WTC11 (cell line): ENCODE data around the gene KCNJ14. TPM values are rescaled to one million over a fixed set of nuclear protein-coding genes. Genes with fewer than 3 reads are reported as not detected.

Source experiments
- ATAC-seq: fragments of 200-7000 bp; cut with Tn5 transposase; 2 replicates; pipeline ENCODE4 v1.10.0; 2021; ENCODE audit warnings: mild to moderate bottlenecking, moderate library complexity
- CTCF ChIA-PET: fragments of 300-600 bp; sonication (Branson Sonifier 250); formaldehyde crosslinking; loops from one replicate; lab custom pipeline; 2021; ENCODE audit warnings: antibody characterized with exemption; lab: Charles Lee
- POLR2A ChIA-PET: fragments of 350-600 bp; sonication (Branson Sonifier 250); formaldehyde crosslinking; loops from one replicate; lab custom pipeline; 2021; ENCODE audit warnings: antibody characterized with exemption; lab: Charles Lee
- DNase-seq: peaks from one replicate; pipeline ENCODE4 v3.0.0; 2021; ENCODE audit warnings: low spot score
- H3K27ac Mint-ChIP-seq: 2 replicates; pipeline ENCODE4 v1.8.0; 2021; ENCODE audit warnings: mixed read lengths
- H3K27me3 Mint-ChIP-seq: 2 replicates; pipeline ENCODE4 v1.8.0; 2021; ENCODE audit warnings: low read depth, mild to moderate bottlenecking, moderate library complexity, mixed read lengths
- H3K36me3 Mint-ChIP-seq: 2 replicates; pipeline ENCODE4 v1.8.0; 2021; ENCODE audit warnings: mixed read lengths
- H3K4me1 Mint-ChIP-seq: 2 replicates; pipeline ENCODE4 v1.8.0; 2022; ENCODE audit warnings: mixed read lengths
- H3K4me3 Mint-ChIP-seq: 2 replicates; pipeline ENCODE4 v1.8.0; 2021; ENCODE audit warnings: mild to moderate bottlenecking, moderate library complexity, mixed read lengths
- H3K9me3 Mint-ChIP-seq: 2 replicates; pipeline ENCODE4 v1.8.0; 2021; ENCODE audit warnings: mixed read lengths
- EMX1 ChIP-seq: fragments of 250-450 bp; sonication (Bioruptor Pico); IDR thresholded peaks from 2 replicates; pipeline ENCODE4 v1.8.0; 2021; ENCODE audit warnings: mild to moderate bottlenecking
- FOXK1 ChIP-seq: sonication (generic); formaldehyde crosslinking; IDR thresholded peaks from 2 replicates; pipeline ENCODE4 v1.8.0; 2022; ENCODE audit warnings: mild to moderate bottlenecking, moderate library complexity, missing genetic modification reagents
- FOXP1 ChIP-seq: sonication (generic); formaldehyde crosslinking; IDR thresholded peaks from 2 replicates; pipeline ENCODE4 v1.8.0; 2022; ENCODE audit warnings: missing genetic modification reagents, mild to moderate bottlenecking, moderate library complexity, borderline replicate concordance
- GTF2I ChIP-seq: fragments of 250-450 bp; sonication (Bioruptor Pico); conservative IDR thresholded peaks from 2 replicates; pipeline ENCODE4 v1.4.0; 2021; ENCODE audit warnings: mild to moderate bottlenecking
- JUN ChIP-seq: sonication (generic); formaldehyde crosslinking; IDR thresholded peaks from 2 replicates; pipeline ENCODE4 v1.8.0; 2023; ENCODE audit warnings: mild to moderate bottlenecking, missing genetic modification reagents
- NR2C2 ChIP-seq: sonication (generic); formaldehyde crosslinking; IDR thresholded peaks from 2 replicates; pipeline ENCODE4 v1.8.0; 2022; ENCODE audit warnings: mild to moderate bottlenecking, missing genetic modification reagents
- SP1 ChIP-seq: sonication (generic); formaldehyde crosslinking; conservative IDR thresholded peaks from 2 replicates; pipeline ENCODE4 v1.8.1; 2022; ENCODE audit warnings: missing genetic modification reagents
- TEAD4 ChIP-seq: sonication (generic); formaldehyde crosslinking; IDR thresholded peaks from 2 replicates; pipeline ENCODE4 v1.8.0; 2022; ENCODE audit warnings: mild to moderate bottlenecking, missing genetic modification reagents
- ZNF396 ChIP-seq: fragments of 250-450 bp; sonication (Bioruptor Pico); IDR thresholded peaks from 2 replicates; pipeline ENCODE4 v1.8.0; 2021; ENCODE audit warnings: mild to moderate bottlenecking, moderate library complexity, borderline replicate concordance
- total RNA-seq: library from RNA; stranded (reverse); gene quantifications from 3 replicates; pipeline ENCODE4 v1.2.3, GENCODE V29; 2021
- TF ChIP-seq, protein P1 (sequence below): sonication (generic); formaldehyde crosslinking; IDR thresholded peaks from 2 replicates; pipeline ENCODE4 v1.8.1; 2022; ENCODE audit warnings: low read depth, missing genetic modification reagents, borderline replicate concordance
- TF ChIP-seq, protein P2 (sequence below): sonication (generic); formaldehyde crosslinking; IDR thresholded peaks from 2 replicates; pipeline ENCODE4 v1.8.1; 2023; ENCODE audit warnings: mild to moderate bottlenecking, missing genetic modification reagents
- TF ChIP-seq, protein P3 (sequence below): fragments of 250-450 bp; sonication (Bioruptor Pico); IDR thresholded peaks from 2 replicates; pipeline ENCODE4 v1.9.0; 2021; ENCODE audit warnings: mild to moderate bottlenecking, borderline replicate concordance
- TF ChIP-seq, protein P4 (sequence below): sonication (generic); formaldehyde crosslinking; IDR thresholded peaks from 2 replicates; pipeline ENCODE4 v1.8.1; 2022; ENCODE audit warnings: mild to moderate bottlenecking, moderate library complexity, missing genetic modification reagents
- TF ChIP-seq, protein P5 (sequence below): fragments of 250-450 bp; sonication (Bioruptor Pico); IDR thresholded peaks from 2 replicates; pipeline ENCODE4 v2.1.2; 2022; ENCODE audit warnings: mild to moderate bottlenecking, moderate library complexity

Gene KCNJ14
- total RNA-seq, 1 experiment from 2014 or later = 1.4 TPM

DNA sequence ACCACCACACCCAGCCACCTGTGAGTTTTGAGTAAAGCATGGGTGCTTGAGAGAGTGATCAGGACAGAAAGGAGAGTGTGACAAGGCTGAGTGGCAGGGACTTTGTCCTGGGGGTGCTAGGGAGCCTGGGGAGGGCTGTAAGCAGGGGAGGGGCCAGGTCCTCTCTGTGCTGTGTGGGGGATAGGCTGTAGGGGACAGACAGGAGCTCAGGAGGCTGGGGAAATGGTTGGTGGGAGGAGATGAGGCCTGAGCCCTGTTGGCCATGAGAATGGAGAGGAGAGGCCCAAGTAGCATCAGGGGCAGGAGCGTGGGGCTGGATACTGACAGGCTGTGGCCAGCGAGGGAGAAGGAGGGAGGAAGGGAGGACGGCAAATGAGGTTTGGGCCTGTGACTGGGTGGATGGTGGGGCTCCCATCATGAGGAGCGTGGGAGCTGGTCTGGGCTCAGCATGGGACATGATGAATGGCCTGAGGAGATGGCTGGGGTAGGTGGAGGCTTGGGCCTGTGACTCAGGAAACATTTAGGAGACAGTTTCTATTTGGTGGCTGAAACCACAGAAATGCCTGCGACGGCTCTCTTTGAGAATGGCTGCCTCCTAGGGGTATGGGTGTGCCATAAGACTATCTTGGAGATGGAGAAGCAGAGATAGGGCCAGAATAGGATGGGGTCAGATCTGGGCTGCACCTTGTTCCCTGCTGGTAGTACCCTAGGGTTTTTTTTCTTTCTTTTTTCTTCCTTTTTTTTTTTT is 36.9 kb upstream of the KCNJ14 start (continued):
- TF ChIP-seq, protein P1, sequence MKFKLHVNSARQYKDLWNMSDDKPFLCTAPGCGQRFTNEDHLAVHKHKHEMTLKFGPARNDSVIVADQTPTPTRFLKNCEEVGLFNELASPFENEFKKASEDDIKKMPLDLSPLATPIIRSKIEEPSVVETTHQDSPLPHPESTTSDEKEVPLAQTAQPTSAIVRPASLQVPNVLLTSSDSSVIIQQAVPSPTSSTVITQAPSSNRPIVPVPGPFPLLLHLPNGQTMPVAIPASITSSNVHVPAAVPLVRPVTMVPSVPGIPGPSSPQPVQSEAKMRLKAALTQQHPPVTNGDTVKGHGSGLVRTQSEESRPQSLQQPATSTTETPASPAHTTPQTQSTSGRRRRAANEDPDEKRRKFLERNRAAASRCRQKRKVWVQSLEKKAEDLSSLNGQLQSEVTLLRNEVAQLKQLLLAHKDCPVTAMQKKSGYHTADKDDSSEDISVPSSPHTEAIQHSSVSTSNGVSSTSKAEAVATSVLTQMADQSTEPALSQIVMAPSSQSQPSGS (CRISPR knock-in tag) = no peak
- TF ChIP-seq FOXK1 (CRISPR knock-in tag) (no peak), ZNF396 (CRISPR knock-in tag) (no peak), NR2C2 (CRISPR knock-in tag) (no peak)

DNA sequence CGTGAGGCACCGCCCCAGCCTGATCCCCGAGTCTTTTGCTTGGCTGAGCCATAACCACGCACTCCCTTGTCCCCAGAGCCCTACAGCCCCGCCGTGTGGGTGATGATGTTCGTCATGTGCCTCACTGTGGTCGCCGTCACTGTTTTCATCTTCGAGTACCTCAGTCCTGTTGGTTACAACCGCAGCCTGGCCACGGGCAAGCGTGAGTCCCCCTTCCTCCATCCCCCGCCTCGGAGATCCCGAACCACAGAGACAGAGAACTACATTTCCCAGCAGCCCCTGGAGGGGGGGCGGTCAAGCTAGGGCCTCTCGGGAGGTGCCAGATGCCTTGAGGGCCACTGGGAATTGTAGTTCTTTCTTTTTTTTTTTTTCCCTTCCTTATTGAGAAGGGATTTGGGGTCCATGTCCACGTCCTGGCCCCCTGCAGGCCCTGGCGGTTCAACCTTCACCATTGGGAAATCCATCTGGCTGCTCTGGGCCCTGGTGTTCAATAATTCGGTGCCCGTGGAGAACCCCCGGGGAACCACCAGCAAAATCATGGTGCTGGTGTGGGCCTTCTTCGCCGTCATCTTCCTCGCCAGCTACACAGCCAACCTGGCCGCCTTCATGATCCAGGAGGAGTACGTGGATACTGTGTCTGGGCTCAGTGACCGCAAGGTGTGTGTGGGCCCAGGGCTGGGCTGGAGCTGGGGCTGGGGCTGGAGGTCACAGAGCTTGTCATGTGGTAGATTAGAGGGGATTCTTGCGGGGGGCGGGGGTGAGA is 36.0 kb upstream of the KCNJ14 start:
- DNase-seq = peak; percentile 88
- CTCF ChIA-PET = interaction anchor here (0.6 to 7.6 kb wide), 6 partner anchors 11 to 87 kb away, joined by 3 to 70 read pairs (median 4); partner anchors contain the start of gene KDELR1
- POLR2A ChIA-PET = interaction anchor here (1.7 kb wide), 1 partner anchor 19 kb away, joined by 6 read pairs; no protein-coding TSS in a partner anchor
- peaks cover 34% of the 10 kb centered on the region for H3K36me3 Mint-ChIP-seq
- H3K27ac Mint-ChIP-seq = peak overlapping the region; percentile 87
- TF ChIP-seq EMX1 (no peak), SP1 (peak; percentile 91)
- H3K27me3 Mint-ChIP-seq = no peaks in the 10 kb centered on the region
- H3K9me3 Mint-ChIP-seq = no peaks in the 10 kb centered on the region
- peak overlapping the region; percentile 36 for H3K4me3 Mint-ChIP-seq
- peaks cover 21% of the 10 kb centered on the region for H3K4me1 Mint-ChIP-seq
- peak; percentile 55 for ATAC-seq

DNA sequence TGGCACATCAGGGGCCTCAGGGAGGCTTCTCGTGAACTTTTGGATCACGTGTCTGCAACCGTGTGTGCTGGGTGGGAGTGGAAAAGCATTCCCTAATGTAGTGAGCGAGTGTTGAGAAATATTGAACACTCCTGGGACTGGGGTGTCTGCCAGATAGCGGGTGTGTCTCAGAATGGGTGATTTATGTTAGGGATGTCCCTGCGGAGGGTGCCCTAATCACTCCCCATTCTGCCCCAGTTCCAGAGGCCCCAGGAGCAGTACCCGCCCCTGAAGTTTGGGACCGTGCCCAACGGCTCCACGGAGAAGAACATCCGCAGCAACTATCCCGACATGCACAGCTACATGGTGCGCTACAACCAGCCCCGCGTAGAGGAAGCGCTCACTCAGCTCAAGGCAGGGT is 33.8 kb upstream of the KCNJ14 start:
- H3K36me3 Mint-ChIP-seq = peaks cover 29% of the 10 kb centered on the region
- CTCF ChIA-PET = interaction anchor here (1.1 kb wide), 1 partner anchor 20 kb away, joined by 4 read pairs; no protein-coding TSS in a partner anchor

More for the DNA sequence above, 33.8 kb upstream of the KCNJ14 start:
- POLR2A ChIA-PET = no interaction called here
- no peak overlapping the region for H3K4me3 Mint-ChIP-seq
- ATAC-seq (no peak), DNase-seq (no peak)
- H3K27me3 Mint-ChIP-seq = no peaks in the 10 kb centered on the region
- no peaks in the 10 kb centered on the region for H3K9me3 Mint-ChIP-seq
- H3K27ac Mint-ChIP-seq = no peak overlapping the region
- H3K4me1 Mint-ChIP-seq = peaks cover 18% of the 10 kb centered on the region
- TF ChIP-seq FOXP1 = no peak
- TF ChIP-seq, protein P2, sequence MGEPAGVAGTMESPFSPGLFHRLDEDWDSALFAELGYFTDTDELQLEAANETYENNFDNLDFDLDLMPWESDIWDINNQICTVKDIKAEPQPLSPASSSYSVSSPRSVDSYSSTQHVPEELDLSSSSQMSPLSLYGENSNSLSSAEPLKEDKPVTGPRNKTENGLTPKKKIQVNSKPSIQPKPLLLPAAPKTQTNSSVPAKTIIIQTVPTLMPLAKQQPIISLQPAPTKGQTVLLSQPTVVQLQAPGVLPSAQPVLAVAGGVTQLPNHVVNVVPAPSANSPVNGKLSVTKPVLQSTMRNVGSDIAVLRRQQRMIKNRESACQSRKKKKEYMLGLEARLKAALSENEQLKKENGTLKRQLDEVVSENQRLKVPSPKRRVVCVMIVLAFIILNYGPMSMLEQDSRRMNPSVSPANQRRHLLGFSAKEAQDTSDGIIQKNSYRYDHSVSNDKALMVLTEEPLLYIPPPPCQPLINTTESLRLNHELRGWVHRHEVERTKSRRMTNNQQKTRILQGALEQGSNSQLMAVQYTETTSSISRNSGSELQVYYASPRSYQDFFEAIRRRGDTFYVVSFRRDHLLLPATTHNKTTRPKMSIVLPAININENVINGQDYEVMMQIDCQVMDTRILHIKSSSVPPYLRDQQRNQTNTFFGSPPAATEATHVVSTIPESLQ (CRISPR knock-in tag) = no peak
- no peak for TF ChIP-seq TEAD4
- TF ChIP-seq, protein P3, sequence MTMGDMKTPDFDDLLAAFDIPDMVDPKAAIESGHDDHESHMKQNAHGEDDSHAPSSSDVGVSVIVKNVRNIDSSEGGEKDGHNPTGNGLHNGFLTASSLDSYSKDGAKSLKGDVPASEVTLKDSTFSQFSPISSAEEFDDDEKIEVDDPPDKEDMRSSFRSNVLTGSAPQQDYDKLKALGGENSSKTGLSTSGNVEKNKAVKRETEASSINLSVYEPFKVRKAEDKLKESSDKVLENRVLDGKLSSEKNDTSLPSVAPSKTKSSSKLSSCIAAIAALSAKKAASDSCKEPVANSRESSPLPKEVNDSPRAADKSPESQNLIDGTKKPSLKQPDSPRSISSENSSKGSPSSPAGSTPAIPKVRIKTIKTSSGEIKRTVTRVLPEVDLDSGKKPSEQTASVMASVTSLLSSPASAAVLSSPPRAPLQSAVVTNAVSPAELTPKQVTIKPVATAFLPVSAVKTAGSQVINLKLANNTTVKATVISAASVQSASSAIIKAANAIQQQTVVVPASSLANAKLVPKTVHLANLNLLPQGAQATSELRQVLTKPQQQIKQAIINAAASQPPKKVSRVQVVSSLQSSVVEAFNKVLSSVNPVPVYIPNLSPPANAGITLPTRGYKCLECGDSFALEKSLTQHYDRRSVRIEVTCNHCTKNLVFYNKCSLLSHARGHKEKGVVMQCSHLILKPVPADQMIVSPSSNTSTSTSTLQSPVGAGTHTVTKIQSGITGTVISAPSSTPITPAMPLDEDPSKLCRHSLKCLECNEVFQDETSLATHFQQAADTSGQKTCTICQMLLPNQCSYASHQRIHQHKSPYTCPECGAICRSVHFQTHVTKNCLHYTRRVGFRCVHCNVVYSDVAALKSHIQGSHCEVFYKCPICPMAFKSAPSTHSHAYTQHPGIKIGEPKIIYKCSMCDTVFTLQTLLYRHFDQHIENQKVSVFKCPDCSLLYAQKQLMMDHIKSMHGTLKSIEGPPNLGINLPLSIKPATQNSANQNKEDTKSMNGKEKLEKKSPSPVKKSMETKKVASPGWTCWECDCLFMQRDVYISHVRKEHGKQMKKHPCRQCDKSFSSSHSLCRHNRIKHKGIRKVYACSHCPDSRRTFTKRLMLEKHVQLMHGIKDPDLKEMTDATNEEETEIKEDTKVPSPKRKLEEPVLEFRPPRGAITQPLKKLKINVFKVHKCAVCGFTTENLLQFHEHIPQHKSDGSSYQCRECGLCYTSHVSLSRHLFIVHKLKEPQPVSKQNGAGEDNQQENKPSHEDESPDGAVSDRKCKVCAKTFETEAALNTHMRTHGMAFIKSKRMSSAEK = no peak
- no peak for TF ChIP-seq GTF2I (CRISPR knock-in tag)
- TF ChIP-seq JUN (CRISPR knock-in tag) = no peak
- TF ChIP-seq, protein P4, sequence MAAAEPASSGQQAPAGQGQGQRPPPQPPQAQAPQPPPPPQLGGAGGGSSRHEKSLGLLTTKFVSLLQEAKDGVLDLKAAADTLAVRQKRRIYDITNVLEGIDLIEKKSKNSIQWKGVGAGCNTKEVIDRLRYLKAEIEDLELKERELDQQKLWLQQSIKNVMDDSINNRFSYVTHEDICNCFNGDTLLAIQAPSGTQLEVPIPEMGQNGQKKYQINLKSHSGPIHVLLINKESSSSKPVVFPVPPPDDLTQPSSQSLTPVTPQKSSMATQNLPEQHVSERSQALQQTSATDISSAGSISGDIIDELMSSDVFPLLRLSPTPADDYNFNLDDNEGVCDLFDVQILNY = no peak
- TF ChIP-seq, protein P5, sequence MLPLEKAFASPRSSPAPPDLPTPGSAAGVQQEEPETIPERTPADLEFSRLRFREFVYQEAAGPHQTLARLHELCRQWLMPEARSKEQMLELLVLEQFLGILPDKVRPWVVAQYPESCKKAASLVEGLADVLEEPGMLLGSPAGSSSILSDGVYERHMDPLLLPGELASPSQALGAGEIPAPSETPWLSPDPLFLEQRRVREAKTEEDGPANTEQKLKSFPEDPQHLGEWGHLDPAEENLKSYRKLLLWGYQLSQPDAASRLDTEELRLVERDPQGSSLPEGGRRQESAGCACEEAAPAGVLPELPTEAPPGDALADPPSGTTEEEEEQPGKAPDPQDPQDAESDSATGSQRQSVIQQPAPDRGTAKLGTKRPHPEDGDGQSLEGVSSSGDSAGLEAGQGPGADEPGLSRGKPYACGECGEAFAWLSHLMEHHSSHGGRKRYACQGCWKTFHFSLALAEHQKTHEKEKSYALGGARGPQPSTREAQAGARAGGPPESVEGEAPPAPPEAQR (CRISPR knock-in tag) = no peak
